Activated CD4-positive, alpha-beta T cell treated with anti-CD3 and anti-CD28 coated beads for 24 hours (primary cell): ENCODE measurements around the gene ABHD15.
A peak's percentile ranks its signal among the peaks of the same experiment; 100 is the strongest.

ENCODE experiments used
- DNase-seq, 2 donors: peaks; one replicate each; pipeline ENCODE4 v3.0.0-alpha.2; 2020; ENCODE audit warnings: low read depth in 2 of 2

Gene ABHD15

GRCh38 chr17:29582254-29582765 lies 15.5 kb upstream of the ABHD15 start:
- no peak for DNase-seq

- DNase-seq: no peak
Observed at GRCh38 chr17:29581583-29582253, 14.9 kb upstream of the ABHD15 start.

- DNase-seq: peak; percentile 85 to 86
Observed at GRCh38 chr17:29579866-29580771, 13.3 kb upstream of the ABHD15 start.

GRCh38 chr17:29578626-29579485 lies 12.0 kb upstream of the ABHD15 start:
- no peak for DNase-seq

- DNase-seq: no peak
Observed at GRCh38 chr17:29577385-29578211, 10.8 kb upstream of the ABHD15 start.

- DNase-seq: no peak
Observed at GRCh38 chr17:29577001-29577370, 10.1 kb upstream of the ABHD15 start.

GRCh38 chr17:29576214-29577000 lies 9.6 kb upstream of the ABHD15 start:
- no peak for DNase-seq

- DNase-seq: no peak
Observed at GRCh38 chr17:29575511-29576213, 8.8 kb upstream of the ABHD15 start.

GRCh38 chr17:29574732-29575510 lies 8.1 kb upstream of the ABHD15 start:
- no peak for DNase-seq

GRCh38 chr17:29573871-29574731 lies 7.3 kb upstream of the ABHD15 start:
- DNase-seq: no peak

GRCh38 chr17:29573558-29573869 lies 6.7 kb upstream of the ABHD15 start:
- no peak for DNase-seq

- DNase-seq: peak in 1 of 2 donors; percentile 49
Observed at GRCh38 chr17:29572691-29573557, 6.1 kb upstream of the ABHD15 start.

- DNase-seq: no peak
Observed at GRCh38 chr17:29571883-29572681, 5.2 kb upstream of the ABHD15 start.

GRCh38 chr17:29571486-29571882 lies 4.6 kb upstream of the ABHD15 start:
- no peak for DNase-seq

GRCh38 chr17:29570521-29570920 lies 3.7 kb upstream of the ABHD15 start:
- DNase-seq: no peak

- no peak for DNase-seq
Observed at GRCh38 chr17:29569245-29569950, 2.6 kb upstream of the ABHD15 start.
